Skeletal muscle tissue (tissue), 4 donors: ENCODE results near the gene ZC3H13. TPM values are rescaled to one million over a fixed set of nuclear protein-coding genes. Genes with fewer than 3 reads are reported as not detected.
A peak's percentile ranks its signal among the peaks of the same experiment; 100 is the strongest.

Source experiments
- H3K27ac ChIP-seq: one replicate; pipeline ENCODE4 v1.7.0; 2013; ENCODE audit warnings: mild to moderate bottlenecking, low read depth, low read length, inconsistent platforms
- H3K27me3 ChIP-seq, 3 donors: one replicate each; pipeline ENCODE4 v1.7.0; 2013; ENCODE audit warnings: low read length in 3 of 3; ENCODE audit not compliant: control insufficient read depth in 3 of 3, insufficient read depth in 3 of 3
- H3K36me3 ChIP-seq, 3 donors: one replicate each; pipeline ENCODE4 v1.7.0; 2013; ENCODE audit warnings: low read length in 3 of 3; ENCODE audit not compliant: control insufficient read depth in 3 of 3, insufficient read depth in 3 of 3
- H3K4me1 ChIP-seq, 3 donors: one replicate each; pipeline ENCODE4 v1.7.0; 2013; ENCODE audit warnings: low read length in 3 of 3, mild to moderate bottlenecking in 3 of 3; ENCODE audit not compliant: control insufficient read depth in 3 of 3, insufficient read depth in 3 of 3
- H3K4me3 ChIP-seq, 3 donors: one replicate each; pipeline ENCODE4 v1.7.0; 2013; ENCODE audit warnings: low read length in 3 of 3
- H3K9ac ChIP-seq, 3 donors: one replicate each; pipeline ENCODE4 v1.7.0; 2013; ENCODE audit warnings: low read length in 3 of 3, mild to moderate bottlenecking in 3 of 3, moderate library complexity in 2 of 3, low read depth in 1 of 3
- H3K9me3 ChIP-seq, 3 donors: one replicate each; pipeline ENCODE4 v1.7.0; 2013; ENCODE audit warnings: low read length in 3 of 3; ENCODE audit not compliant: control insufficient read depth in 3 of 3
- total RNA-seq: library from RNA; depleted of rRNA; stranded (reverse); fragments of >200 nt; gene quantifications from one replicate; pipeline ENCODE4 v1.2.3, GENCODE V29; 2014
- donor health status: Osteomylitis.

The ZC3H13 gene
- total RNA-seq: 28.2 TPM

- peak within 1 kb of the TSS; percentile 92 for H3K27ac ChIP-seq
- H3K4me3 ChIP-seq: peak within 1 kb of the TSS; percentile 73 to 98 (median 91)
- peak within 1 kb of the TSS; percentile 80 to 94 (median 90) for H3K9ac ChIP-seq
- no peaks in the 10 kb centered on the region for H3K27me3 ChIP-seq
- H3K36me3 ChIP-seq: no peaks in the 10 kb centered on the region
- peaks cover 8 to 19% (median 10%) of the 10 kb centered on the region in 3 donors for H3K4me1 ChIP-seq
- no peaks in the 10 kb centered on the region for H3K9me3 ChIP-seq
Measured at GRCh38 chr13:46052319-46053161, at the start of gene ZC3H13. Gene ZC3H13, minus strand, starts transcription at chr13:46052746. Its CDS starts 7,239 bp downstream, at chr13:46045507.

- Histone ChIP-seq H3K9ac (no peak overlapping the region), H3K27me3 (no peaks in the 10 kb centered on the region), H3K36me3 (no peaks in the 10 kb centered on the region), H3K27ac (no peak overlapping the region), H3K4me3 (no peak overlapping the region), H3K9me3 (no peaks in the 10 kb centered on the region), H3K4me1 (peaks cover 0 to 4% (median 0%) of the 10 kb centered on the region in 3 donors)
Measured at GRCh38 chr13:46102255-46102605, 49.7 kb upstream of the ZC3H13 start.

- Histone ChIP-seq H3K36me3 (no peaks in the 10 kb centered on the region), H3K9ac (no peak overlapping the region), H3K27ac (no peak overlapping the region)
Measured at GRCh38 chr13:46101484-46102254, 49.1 kb upstream of the ZC3H13 start.

GRCh38 chr13:46101002-46101401, 48.5 kb upstream of the ZC3H13 start:
- Histone ChIP-seq H3K27me3 (no peaks in the 10 kb centered on the region), H3K27ac (no peak overlapping the region), H3K9ac (no peak overlapping the region), H3K36me3 (no peaks in the 10 kb centered on the region), H3K4me1 (peaks cover 0 to 4% (median 0%) of the 10 kb centered on the region in 3 donors), H3K4me3 (no peak overlapping the region), H3K9me3 (no peaks in the 10 kb centered on the region)

More at GRCh38 chr13:46101484-46102254, 49.1 kb upstream of the ZC3H13 start:
- Histone ChIP-seq H3K4me3 (no peak overlapping the region), H3K9me3 (no peaks in the 10 kb centered on the region), H3K4me1 (peaks cover 0 to 4% (median 0%) of the 10 kb centered on the region in 3 donors), H3K27me3 (no peaks in the 10 kb centered on the region)

GRCh38 chr13:46100191-46100815, 47.8 kb upstream of the ZC3H13 start:
- Histone ChIP-seq H3K27me3 (no peaks in the 10 kb centered on the region), H3K9ac (no peak overlapping the region), H3K4me3 (no peak overlapping the region), H3K36me3 (no peaks in the 10 kb centered on the region), H3K4me1 (peaks cover 0 to 4% (median 0%) of the 10 kb centered on the region in 3 donors), H3K9me3 (no peaks in the 10 kb centered on the region), H3K27ac (no peak overlapping the region)

- H3K4me1 ChIP-seq: peaks cover 0 to 4% (median 0%) of the 10 kb centered on the region in 3 donors
- H3K9ac ChIP-seq: no peak overlapping the region
- H3K9me3 ChIP-seq: no peaks in the 10 kb centered on the region
- no peaks in the 10 kb centered on the region for H3K27me3 ChIP-seq
- H3K36me3 ChIP-seq: no peaks in the 10 kb centered on the region
- no peak overlapping the region for H3K4me3 ChIP-seq
- no peak overlapping the region for H3K27ac ChIP-seq
Measured at GRCh38 chr13:46097663-46098062, 45.1 kb upstream of the ZC3H13 start.

- Histone ChIP-seq H3K4me3 (no peak overlapping the region), H3K9me3 (no peaks in the 10 kb centered on the region), H3K36me3 (no peaks in the 10 kb centered on the region), H3K27ac (no peak overlapping the region), H3K4me1 (peaks cover 0 to 4% (median 0%) of the 10 kb centered on the region in 3 donors), H3K27me3 (no peaks in the 10 kb centered on the region), H3K9ac (no peak overlapping the region)
Measured at GRCh38 chr13:46097015-46097414, 44.5 kb upstream of the ZC3H13 start.

GRCh38 chr13:46094478-46094877, 41.9 kb upstream of the ZC3H13 start:
- Histone ChIP-seq H3K27me3 (peaks cover 0 to 2% (median 0%) of the 10 kb centered on the region in 3 donors), H3K9ac (no peak overlapping the region), H3K4me1 (no peaks in the 10 kb centered on the region), H3K27ac (no peak overlapping the region), H3K9me3 (no peaks in the 10 kb centered on the region), H3K36me3 (no peaks in the 10 kb centered on the region), H3K4me3 (no peak overlapping the region)

- Histone ChIP-seq H3K27me3 (peaks cover 0 to 3% (median 0%) of the 10 kb centered on the region in 3 donors), H3K4me3 (no peak overlapping the region), H3K9ac (no peak overlapping the region), H3K4me1 (no peaks in the 10 kb centered on the region), H3K9me3 (no peaks in the 10 kb centered on the region), H3K36me3 (no peaks in the 10 kb centered on the region), H3K27ac (no peak overlapping the region)
Measured at GRCh38 chr13:46088821-46089562, 36.4 kb upstream of the ZC3H13 start.
